Activated T-cell treated with anti-CD3 and anti-CD28 coated beads for 48 hours (primary cell): ENCODE results near the gene ATF6.
"Not testable (repeated sequence)": the region's sequence is repeated elsewhere in the genome, so short reads cannot be mapped to it uniquely, and the experiment has no call there.

Experiments used
- DNase-seq: peaks from one replicate; pipeline ENCODE4 v3.0.0-alpha.2; 2020; ENCODE audit warnings: low read depth

Gene ATF6

GRCh38 chr1:161781995-161782394 lies 15.9 kb downstream of the ATF6 start:
- DNase-seq: no peak

- DNase-seq: no peak
Observed at GRCh38 chr1:161782886-161783285, 16.8 kb downstream of the ATF6 start.

- DNase-seq: no peak
Observed at GRCh38 chr1:161784968-161785367, 18.8 kb downstream of the ATF6 start.

GRCh38 chr1:161787355-161787754 lies 21.2 kb downstream of the ATF6 start:
- DNase-seq: no peak

- DNase-seq: no peak
Observed at GRCh38 chr1:161790587-161791317, 24.6 kb downstream of the ATF6 start.

- DNase-seq: no peak
Observed at GRCh38 chr1:161791904-161792655, 26.0 kb downstream of the ATF6 start.

- no peak for DNase-seq
Observed at GRCh38 chr1:161792740-161793139, 26.6 kb downstream of the ATF6 start.

- DNase-seq: no peak
Observed at GRCh38 chr1:161799792-161800191, 33.7 kb downstream of the ATF6 start.

GRCh38 chr1:161801955-161802354 lies 35.8 kb downstream of the ATF6 start:
- DNase-seq: no peak

- no peak for DNase-seq
Observed at GRCh38 chr1:161803181-161803580, 37.1 kb downstream of the ATF6 start.

- no peak for DNase-seq
Observed at GRCh38 chr1:161805399-161806197, 39.5 kb downstream of the ATF6 start.

GRCh38 chr1:161809202-161809601 lies 43.1 kb downstream of the ATF6 start:
- not testable (repeated sequence) for DNase-seq

- not testable (repeated sequence) for DNase-seq
Observed at GRCh38 chr1:161809656-161810055, 43.5 kb downstream of the ATF6 start.

GRCh38 chr1:161810780-161811179 lies 44.7 kb downstream of the ATF6 start:
- no peak for DNase-seq

GRCh38 chr1:161816201-161816600 lies 50.1 kb downstream of the ATF6 start:
- DNase-seq: no peak

- DNase-seq: no peak
Observed at GRCh38 chr1:161817176-161817730, 51.1 kb downstream of the ATF6 start.

- no peak for DNase-seq
Observed at GRCh38 chr1:161820914-161821313, 54.8 kb downstream of the ATF6 start.

GRCh38 chr1:161824618-161825017 lies 58.5 kb downstream of the ATF6 start:
- no peak for DNase-seq

- DNase-seq: no peak
Observed at GRCh38 chr1:161825831-161826230, 59.7 kb downstream of the ATF6 start.

- DNase-seq: no peak
Observed at GRCh38 chr1:161826478-161826877, 60.4 kb downstream of the ATF6 start.

GRCh38 chr1:161827786-161828185 lies 61.7 kb downstream of the ATF6 start:
- DNase-seq: no peak

- DNase-seq: not testable (repeated sequence)
Observed at GRCh38 chr1:161832299-161832907, 66.3 kb downstream of the ATF6 start.
